Omental fat pad (tissue), 4 donors: ENCODE data around the gene CNRIP1. TPM values are rescaled to one million over a fixed set of nuclear protein-coding genes. Genes with fewer than 3 reads are reported as not detected.

Experiments used
- ATAC-seq: fragments of 150-250 bp; one replicate; pipeline ENCODE4 v1.9.1; 2016; ENCODE audit warnings: mild to moderate bottlenecking, moderate library complexity; ENCODE audit not compliant: low FRiP score
- DNase-seq: peaks from one replicate; pipeline ENCODE4 v3.0.0-alpha.2; 2019; ENCODE audit warnings: low spot score
- CTCF ChIP-seq, 3 donors: fragments of 450-650 bp; IDR thresholded peaks; one replicate each; pipeline ENCODE4 v1.5.1; 2016 to 2017; ENCODE audit warnings: antibody characterized with exemption in 3 of 3, mild to moderate bottlenecking in 3 of 3, moderate library complexity in 2 of 3
- total RNA-seq, 4 donors: library from RNA; depleted of rRNA; stranded (reverse); fragments of >200 nt; gene quantifications; one replicate each; pipeline ENCODE4 v1.1.0, GENCODE V29; 2016

CNRIP1 gene
- total RNA-seq, 4 donors from 2014 or later: 40.8 to 67.9 (median 49.4) TPM

- no peak for TF ChIP-seq CTCF (IDR thresholded peaks at IDR 0.05)
- no peak for ATAC-seq
- DNase-seq: no peak
These were observed 44.0 kb upstream of the CNRIP1 start for GRCh38 chr2:68363721-68364120.

- no peak for ATAC-seq
- TF ChIP-seq CTCF (IDR thresholded peaks at IDR 0.05): no peak
- no peak for DNase-seq
These were observed 43.0 kb upstream of the CNRIP1 start for GRCh38 chr2:68362749-68363148.

- ATAC-seq (peak; percentile 40), DNase-seq (peak; percentile 58)
- TF ChIP-seq CTCF (IDR thresholded peaks at IDR 0.05): peak in 2 of 3 donors; percentile 25 to 29
These were observed 42.3 kb upstream of the CNRIP1 start for GRCh38 chr2:68362069-68362468.

GRCh38 chr2:68359889-68360288 is 40.1 kb upstream of the CNRIP1 start:
- DNase-seq (no peak), ATAC-seq (no peak)
- TF ChIP-seq CTCF (IDR thresholded peaks at IDR 0.05): no peak

- DNase-seq: no peak
- ATAC-seq: peak; percentile 65
- TF ChIP-seq CTCF (IDR thresholded peaks at IDR 0.05): no peak
These were observed 38.0 kb upstream of the CNRIP1 start for GRCh38 chr2:68357605-68358337.

GRCh38 chr2:68356599-68357239 is 37.0 kb upstream of the CNRIP1 start:
- TF ChIP-seq CTCF (IDR thresholded peaks at IDR 0.05): no peak
- ATAC-seq (no peak), DNase-seq (no peak)
